B cell (primary cell): ENCODE data around the gene RGCC. TPM values are rescaled to one million over a fixed set of nuclear protein-coding genes. Genes with fewer than 3 reads are reported as not detected.

ENCODE experiments used
- ATAC-seq: fragments of 200-7000 bp; cut with Tn5 transposase; one replicate; pipeline ENCODE4 v1.10.0; 2021; ENCODE audit warnings: low read depth, mild to moderate bottlenecking, moderate number of reproducible peaks, moderate library complexity
- CTCF ChIA-PET: fragments of 350-600 bp; sonication (Branson Sonifier 250); formaldehyde crosslinking; loops from one replicate; lab custom pipeline; 2021; ENCODE audit warnings: antibody characterized with exemption, inconsistent platforms; lab: Charles Lee
- POLR2A ChIA-PET: fragments of 350-600 bp; sonication (Branson Sonifier 250); formaldehyde crosslinking; loops from one replicate; lab custom pipeline; 2021; ENCODE audit warnings: antibody characterized with exemption; lab: Charles Lee
- DNase-seq: peaks from one replicate; pipeline ENCODE4 v3.0.0; 2013
- H2AFZ ChIP-seq: 2 replicates; pipeline ENCODE4 v1.6.1; 2012; ENCODE audit warnings: mild to moderate bottlenecking, low read depth, low read length; ENCODE audit not compliant: insufficient read depth, poor library complexity, severe bottlenecking
- H3K27ac ChIP-seq, 2 donors: 1 replicate in 1 of 2; 2 replicates in 1 of 2; pipeline ENCODE4 v1.5.1; 2012 to 2013; ENCODE audit warnings: low read length in 2 of 2, mild to moderate bottlenecking in 2 of 2, moderate library complexity in 1 of 2
- H3K27me3 ChIP-seq, 4 experiments: fragments of 200-600 bp in 1 of 4; sonication (generic) in 1 of 4; replicated peaks in 1 of 4; 1 replicate in 2 of 4; 2 replicates in 2 of 4; pipeline versions ENCODE4 v1.6.1 to v1.7.0; 2013 to 2016; ENCODE audit warnings: low read length in 3 of 4, mild to moderate bottlenecking in 2 of 4, mixed read lengths in 1 of 4, moderate library complexity in 1 of 4; ENCODE audit not compliant: insufficient read depth in 4 of 4, control insufficient read depth in 3 of 4; ENCODE audit errors: control extremely low read depth in 1 of 4
- H3K36me3 ChIP-seq, 2 experiments: replicated peaks in 1 of 2; 1 replicate in 1 of 2; 2 replicates in 1 of 2; pipeline versions ENCODE4 v1.6.1 to v1.7.1; 2013; ENCODE audit warnings: low read length in 1 of 2; ENCODE audit not compliant: insufficient read depth in 2 of 2, control insufficient read depth in 1 of 2; ENCODE audit errors: control extremely low read depth in 1 of 2, extremely low read depth in 1 of 2
- H3K4me1 ChIP-seq, 2 donors: fragments of 200-600 bp in 1 of 2; sonication (generic) in 1 of 2; 1 replicate in 1 of 2; 2 replicates in 1 of 2; pipeline versions ENCODE4 v1.5.1 to v1.6.1; 2013 to 2017; ENCODE audit warnings: low read length in 2 of 2; ENCODE audit not compliant: control insufficient read depth in 2 of 2, insufficient read depth in 2 of 2
- H3K4me2 ChIP-seq: replicated peaks from 2 replicates; pipeline ENCODE3; 2012; ENCODE audit warnings: mild to moderate bottlenecking, low read depth, low read length; ENCODE audit not compliant: poor library complexity, severe bottlenecking
- H3K4me3 ChIP-seq, 5 experiments: fragments of 200-600 bp in 1 of 5; sonication (generic) in 1 of 5; 1 replicate in 3 of 5; 2 replicates in 2 of 5; pipeline versions ENCODE4 v1.5.1 to v1.7.0; 2011 to 2016; ENCODE audit warnings: low read length in 4 of 5, mild to moderate bottlenecking in 4 of 5, low read depth in 2 of 5, control low read depth in 1 of 5, moderate library complexity in 1 of 5; ENCODE audit not compliant: insufficient read depth in 1 of 5; ENCODE audit errors: control extremely low read depth in 1 of 5, extremely low read depth in 1 of 5
- H3K79me2 ChIP-seq: fragments of 200-600 bp; sonication (generic); one replicate; pipeline ENCODE4 v1.6.0; 2016; ENCODE audit warnings: low read length; ENCODE audit not compliant: control insufficient read depth, insufficient read depth
- H3K9ac ChIP-seq: fragments of 200-600 bp; sonication (generic); 2 replicates; pipeline ENCODE4 v1.6.1; 2017; ENCODE audit warnings: mild to moderate bottlenecking, low read length, moderate library complexity
- H3K9me3 ChIP-seq, 3 donors: one replicate each; pipeline versions ENCODE4 v1.6.1 to v1.7.1; 2013; ENCODE audit warnings: low read length in 2 of 3; ENCODE audit not compliant: control insufficient read depth in 2 of 3, insufficient read depth in 1 of 3; ENCODE audit errors: control extremely low read depth in 1 of 3
- H4K20me1 ChIP-seq: 2 replicates; pipeline ENCODE4 v1.6.0; 2012; ENCODE audit warnings: mild to moderate bottlenecking, low read length; ENCODE audit not compliant: insufficient read depth, control insufficient read depth, poor library complexity, severe bottlenecking
- H3K27ac Mint-ChIP-seq: one replicate; pipeline ENCODE4 v1.8.0; 2021; ENCODE audit warnings: mixed read lengths
- H3K27me3 Mint-ChIP-seq: one replicate; pipeline ENCODE4 v1.8.0; 2021; ENCODE audit warnings: mixed read lengths
- H3K4me1 Mint-ChIP-seq: one replicate; pipeline ENCODE4 v1.8.0; 2021; ENCODE audit warnings: mixed read lengths
- H3K4me3 Mint-ChIP-seq: one replicate; pipeline ENCODE4 v1.8.0; 2021; ENCODE audit warnings: mixed read lengths
- H3K9me3 Mint-ChIP-seq: one replicate; pipeline ENCODE4 v1.8.0; 2022; ENCODE audit warnings: mixed read lengths; ENCODE audit not compliant: insufficient read depth
- EZH2 ChIP-seq: IDR thresholded peaks from 2 replicates; pipeline ENCODE4 v1.6.1; 2012; ENCODE audit warnings: borderline replicate concordance, low read depth, mild to moderate bottlenecking, moderate library complexity, low read length; ENCODE audit not compliant: insufficient read depth, poor library complexity, severe bottlenecking
- WGBS: methylation state at CpG from one replicate; pipeline ENCODE4 v1.1.5; 2013; ENCODE audit warnings: missing lambda C conversion rate; ENCODE audit not compliant: insufficient coverage; 5-methylcytosine and 5-hydroxymethylcytosine counted together
- intact Hi-C: fragments of 100-400 bp; cut with micrococcal nuclease; formaldehyde crosslinking; loops from one replicate; pipeline ENCODE4 v1.10.0; 2022
- polyA plus RNA-seq: library from polyadenylated mRNA; depleted of rRNA; stranded (reverse); fragments of >200 nt; gene quantifications from 2 replicates; pipeline ENCODE4 v1.2.3, GENCODE V29; 2012
- total RNA-seq, 2 donors: library from RNA; stranded (reverse); fragments of 120-200 nt in 1 of 2; gene quantifications; 1 replicate in 1 of 2; 2 replicates in 1 of 2; pipeline versions ENCODE4 v1.2.3 to v1.2.4, GENCODE V29; 2013 to 2022
- TF ChIP-seq, protein P1 (sequence below): fragments of 200-600 bp; IDR thresholded peaks from one replicate; pipeline ENCODE4 v1.8.0; 2022; ENCODE audit warnings: antibody characterized with exemption, mild to moderate bottlenecking

Gene RGCC
- total and polyA plus RNA-seq, 2 donors (not counting 1 experiment from before 2014, with no cell fraction given) = 8.0 to 16.0 TPM

DNA sequence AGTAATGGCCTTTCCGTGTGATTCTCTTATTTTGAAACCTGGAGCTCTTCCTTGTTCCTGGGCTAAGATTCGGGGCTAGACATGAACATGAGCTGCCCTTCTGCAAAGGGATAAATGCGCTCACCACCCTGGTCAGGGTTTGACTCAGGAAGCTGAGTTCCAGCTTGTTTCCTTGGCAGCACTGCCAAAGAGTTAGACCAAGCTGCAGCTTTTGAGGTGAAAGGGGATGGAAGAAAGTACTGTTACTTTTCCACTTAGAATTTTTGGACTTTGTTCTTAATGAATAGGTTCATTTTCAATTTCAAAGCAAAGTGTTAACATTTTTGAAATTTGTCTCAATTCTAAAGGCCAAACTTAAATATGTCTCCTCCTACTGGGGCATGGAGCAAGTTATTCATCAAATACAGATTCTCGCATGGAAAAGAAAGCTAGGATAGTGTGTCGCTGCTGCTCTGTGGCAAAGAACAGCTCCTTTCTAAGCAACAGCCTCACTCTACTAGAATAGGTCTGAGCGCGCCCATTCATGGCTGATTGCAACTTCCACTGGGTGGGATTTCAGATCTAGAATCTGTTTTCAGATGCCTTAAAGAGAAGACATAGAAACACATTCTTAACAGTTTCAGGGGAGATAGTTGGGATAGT lies 2.2 kb downstream of the RGCC start:
- DNase-seq = no peak
- H3K9ac ChIP-seq = no peak overlapping the region

DNA sequence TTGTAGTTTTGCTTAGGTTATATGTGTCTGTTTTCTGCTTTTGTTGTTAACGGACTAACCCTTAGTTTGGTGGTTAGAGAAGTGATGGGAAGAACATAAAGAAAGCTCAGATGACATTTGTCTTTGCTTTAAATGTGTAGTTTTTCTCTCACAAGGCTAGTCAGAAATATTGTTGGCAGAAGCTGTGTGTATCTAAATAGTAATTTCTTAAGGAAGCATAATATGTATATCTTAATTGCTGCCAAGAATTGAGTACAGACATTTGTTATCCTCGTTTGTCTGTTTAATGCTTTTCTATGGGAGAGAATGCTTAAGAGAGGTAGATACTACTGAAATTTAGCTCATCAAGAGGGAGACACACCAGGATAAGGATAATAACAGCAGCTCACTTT lies 2.7 kb downstream of the RGCC start:
- Histone ChIP-seq H3K9ac (no peak overlapping the region), H3K27me3 (peaks cover 0 to 48% (median 15%) of the 10 kb centered on the region in 4 experiments), H2AFZ (no peak overlapping the region), H3K27ac (no peak overlapping the region), H4K20me1 (peaks cover 12% of the 10 kb centered on the region), H3K4me3 (no peak overlapping the region), H3K79me2 (no peaks in the 10 kb centered on the region), H3K9me3 (peaks cover 0 to 12% (median 0%) of the 10 kb centered on the region in 3 donors), H3K4me1 (peaks cover 56 to 58% of the 10 kb centered on the region in 2 donors), H3K4me2 (no peak overlapping the region), H3K36me3 (no peaks in the 10 kb centered on the region)
- Mint-ChIP-seq H3K4me1 (peaks cover 58% of the 10 kb centered on the region), H3K27ac (no peak overlapping the region), H3K9me3 (no peaks in the 10 kb centered on the region), H3K27me3 (peaks cover 37% of the 10 kb centered on the region), H3K4me3 (peak overlapping the region; percentile 40)
- no peak for TF ChIP-seq EZH2
- TF ChIP-seq, protein P1, sequence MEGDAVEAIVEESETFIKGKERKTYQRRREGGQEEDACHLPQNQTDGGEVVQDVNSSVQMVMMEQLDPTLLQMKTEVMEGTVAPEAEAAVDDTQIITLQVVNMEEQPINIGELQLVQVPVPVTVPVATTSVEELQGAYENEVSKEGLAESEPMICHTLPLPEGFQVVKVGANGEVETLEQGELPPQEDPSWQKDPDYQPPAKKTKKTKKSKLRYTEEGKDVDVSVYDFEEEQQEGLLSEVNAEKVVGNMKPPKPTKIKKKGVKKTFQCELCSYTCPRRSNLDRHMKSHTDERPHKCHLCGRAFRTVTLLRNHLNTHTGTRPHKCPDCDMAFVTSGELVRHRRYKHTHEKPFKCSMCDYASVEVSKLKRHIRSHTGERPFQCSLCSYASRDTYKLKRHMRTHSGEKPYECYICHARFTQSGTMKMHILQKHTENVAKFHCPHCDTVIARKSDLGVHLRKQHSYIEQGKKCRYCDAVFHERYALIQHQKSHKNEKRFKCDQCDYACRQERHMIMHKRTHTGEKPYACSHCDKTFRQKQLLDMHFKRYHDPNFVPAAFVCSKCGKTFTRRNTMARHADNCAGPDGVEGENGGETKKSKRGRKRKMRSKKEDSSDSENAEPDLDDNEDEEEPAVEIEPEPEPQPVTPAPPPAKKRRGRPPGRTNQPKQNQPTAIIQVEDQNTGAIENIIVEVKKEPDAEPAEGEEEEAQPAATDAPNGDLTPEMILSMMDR = no peak
- WGBS = 50% methylated on average over 1 of the region's 2 CpGs
- POLR2A ChIA-PET = no interaction called here
- ATAC-seq (no peak), DNase-seq (no peak)
- CTCF ChIA-PET = interaction anchor here (1.9 kb wide), 1 partner anchor 30 kb away, joined by 5 read pairs; no protein-coding TSS in a partner anchor
- intact Hi-C loops = loop anchor here (10.0 kb wide), 1 partner anchor 815 kb away; the partner anchor contains the start of gene AKAP11

More for the DNA sequence above, 2.2 kb downstream of the RGCC start:
- TF ChIP-seq, protein P1 = no peak
- TF ChIP-seq EZH2 = no peak
- WGBS = 92% methylated on average over 3 of the region's 7 CpGs
- Histone ChIP-seq H3K4me1 (peaks cover 51 to 53% of the 10 kb centered on the region in 2 donors), H3K4me3 (no peak overlapping the region), H3K79me2 (no peaks in the 10 kb centered on the region), H3K9me3 (peaks cover 0 to 12% (median 0%) of the 10 kb centered on the region in 3 donors), H3K36me3 (no peaks in the 10 kb centered on the region), H3K27ac (no peak overlapping the region), H3K27me3 (peaks cover 0 to 48% (median 15%) of the 10 kb centered on the region in 4 experiments), H3K4me2 (peak overlapping the region; percentile 99), H4K20me1 (peaks cover 12% of the 10 kb centered on the region), H2AFZ (no peak overlapping the region)
- Mint-ChIP-seq H3K27me3 (peaks cover 38% of the 10 kb centered on the region), H3K27ac (no peak overlapping the region), H3K4me1 (peaks cover 53% of the 10 kb centered on the region), H3K4me3 (peak overlapping the region; percentile 40), H3K9me3 (no peaks in the 10 kb centered on the region)
- ChIA-PET CTCF (interaction anchor here (0.7 to 1.9 kb wide), 11 partner anchors 12 to 356 kb away, joined by 3 to 8 read pairs (median 3); no protein-coding TSS in a partner anchor), POLR2A (no interaction called here)
- ATAC-seq = no peak
- intact Hi-C loops = loop anchor here (5.0 to 10.0 kb wide), 4 partner anchors 145 to 815 kb away; partner anchors contain the start of genes AKAP11, DGKH and VWA8
